ENCODE results near the gene ARMC5. TPM values are rescaled to one million over a fixed set of nuclear protein-coding genes. Genes with fewer than 3 reads are reported as not detected.

ARMC5 gene
- total and polyA plus RNA-seq, 9 of the 15 experiments (the other 6 are each of a cell fraction or from before 2014, with no cell fraction given), result 0.11 to 13.5 (median 2.1) TPM

GRCh38 chr16:31480851-31481536 lies 21.7 kb downstream of the ARMC5 start (continued):
- TF ChIP-seq MGA (IDR thresholded peaks at IDR 0.05) (peak; percentile 19; the same call in 1 of the 2 replicates), ZNF785 (CRISPR knock-in tag; IDR thresholded peaks at IDR 0.05) (no peak)
